Coronary artery (tissue), 2 donors: ENCODE data around the gene FAN1.
A peak's percentile ranks its signal among the peaks of the same experiment; 100 is the strongest.

Experiments
- DNase-seq: peaks from one replicate; pipeline ENCODE4 v3.0.0-alpha.2; 2017; ENCODE audit warnings: low spot score
- H3K27ac ChIP-seq, 2 donors: fragments of 200-600 bp; sonication (generic); one replicate each; pipeline ENCODE4 v1.5.1; 2016 to 2019
- H3K4me3 ChIP-seq: fragments of 200-600 bp; sonication (generic); 2 replicates; pipeline ENCODE4 v1.5.1; 2016; ENCODE audit warnings: mild to moderate bottlenecking, moderate library complexity
- CTCF ChIP-seq: fragments of 200-600 bp; sonication (generic); IDR thresholded peaks from one replicate; pipeline ENCODE4 v1.5.1; 2019; ENCODE audit warnings: antibody characterized with exemption

The FAN1 gene

GRCh38 chr15:30919877-30920550 lies 16.3 kb downstream of the FAN1 start:
- no peak for DNase-seq
- no peak for TF ChIP-seq CTCF
- H3K27ac ChIP-seq = no peak overlapping the region
- H3K4me3 ChIP-seq = no peak overlapping the region

- no peak for DNase-seq
- no peak for TF ChIP-seq CTCF
- no peak overlapping the region for H3K4me3 ChIP-seq
- no peak overlapping the region for H3K27ac ChIP-seq
These were observed 17.4 kb downstream of the FAN1 start for GRCh38 chr15:30921106-30921505.

GRCh38 chr15:30921781-30922479 lies 18.2 kb downstream of the FAN1 start:
- Histone ChIP-seq H3K27ac (peak overlapping the region in 1 of 2 donors; percentile 21), H3K4me3 (no peak overlapping the region)
- TF ChIP-seq CTCF = no peak
- DNase-seq = no peak

GRCh38 chr15:30922480-30923311 lies 19.0 kb downstream of the FAN1 start:
- H3K27ac ChIP-seq = no peak overlapping the region
- no peak for DNase-seq
- no peak overlapping the region for H3K4me3 ChIP-seq
- no peak for TF ChIP-seq CTCF

GRCh38 chr15:30923429-30923828 lies 19.7 kb downstream of the FAN1 start:
- H3K27ac ChIP-seq = no peak overlapping the region

GRCh38 chr15:30924353-30924752 lies 20.6 kb downstream of the FAN1 start:
- TF ChIP-seq CTCF = no peak
- DNase-seq = no peak
- H3K4me3 ChIP-seq = no peak overlapping the region
- no peak overlapping the region for H3K27ac ChIP-seq

More at GRCh38 chr15:30923429-30923828, 19.7 kb downstream of the FAN1 start:
- no peak for TF ChIP-seq CTCF
- no peak overlapping the region for H3K4me3 ChIP-seq
- DNase-seq = no peak
